ELF-1 (cell line): ENCODE results near the gene LHCGR.
"Not testable (repeated sequence)": the region's sequence is repeated elsewhere in the genome, so short reads cannot be mapped to it uniquely, and the experiment has no call there.

Experiments
- DNase-seq: peaks from one replicate; pipeline ENCODE4 v3.0.0-alpha.2; 2016; ENCODE audit warnings: low read depth, low spot score

The LHCGR gene

GRCh38 chr2:48709096-48710034 lies 46.2 kb downstream of the LHCGR start:
- no peak for DNase-seq

GRCh38 chr2:48707466-48707865 lies 48.1 kb downstream of the LHCGR start:
- no peak for DNase-seq

GRCh38 chr2:48703621-48704020 lies 51.9 kb downstream of the LHCGR start:
- not testable (repeated sequence) for DNase-seq

- peak; percentile 28 for DNase-seq
These were observed 56.1 kb downstream of the LHCGR start for GRCh38 chr2:48699348-48699930.

- no peak for DNase-seq
These were observed 58.6 kb downstream of the LHCGR start for GRCh38 chr2:48696881-48697280.

GRCh38 chr2:48695991-48696390 lies 59.5 kb downstream of the LHCGR start:
- no peak for DNase-seq

GRCh38 chr2:48694149-48694548 lies 61.4 kb downstream of the LHCGR start:
- DNase-seq, result no peak

- DNase-seq, result no peak
These were observed 61.9 kb downstream of the LHCGR start for GRCh38 chr2:48693645-48694044.

- DNase-seq, result no peak
These were observed 62.5 kb downstream of the LHCGR start for GRCh38 chr2:48693066-48693465.

- DNase-seq, result peak; percentile 49
These were observed 63.4 kb downstream of the LHCGR start for GRCh38 chr2:48691935-48692691.

GRCh38 chr2:48685126-48685525 lies 70.4 kb downstream of the LHCGR start:
- no peak for DNase-seq

GRCh38 chr2:48677450-48677849 lies 78.1 kb downstream of the LHCGR start:
- no peak for DNase-seq

- no peak for DNase-seq
These were observed 80.6 kb downstream of the LHCGR start for GRCh38 chr2:48674933-48675332.

- DNase-seq, result no peak
These were observed 81.9 kb downstream of the LHCGR start for GRCh38 chr2:48673581-48673980.

GRCh38 chr2:48668992-48669391 lies 86.5 kb downstream of the LHCGR start:
- DNase-seq, result no peak

GRCh38 chr2:48651158-48651790 lies 104.2 kb downstream of the LHCGR start:
- DNase-seq, result no peak

- no peak for DNase-seq
These were observed 117.3 kb downstream of the LHCGR start for GRCh38 chr2:48638261-48638660.
